GM23338 (cell line): ENCODE results near the gene RBKS.

Experiments
- CREB1 ChIP-seq: fragments of 250-450 bp; sonication (Bioruptor Pico); IDR thresholded peaks from 2 replicates; pipeline ENCODE4 v1.5.0; 2020; ENCODE audit warnings: low read depth, mild to moderate bottlenecking, moderate library complexity
- CTCF ChIP-seq, 2 experiments: fragments of 200-600 bp in 1 of 2; sonication (generic) in 1 of 2; conservative IDR thresholded peaks; 2 replicates each; pipeline versions ENCODE4 v1.5.1 to v1.6.1; 2016 to 2017; ENCODE audit warnings: antibody characterized with exemption in 2 of 2, low read depth in 2 of 2, mild to moderate bottlenecking in 2 of 2, moderate library complexity in 1 of 2

GRCh38 chr2:27911458-27912210 is 21.4 kb upstream of the RBKS start:
- no peak for TF ChIP-seq CREB1 (CRISPR knock-in tag)
- TF ChIP-seq CTCF (conservative IDR thresholded peaks at IDR 0.05; ENCODE audit: low read depth in 2 of 2): no peak
